WTC11 (cell line): ENCODE data around the gene VCL. TPM values are rescaled to one million over a fixed set of nuclear protein-coding genes. Genes with fewer than 3 reads are reported as not detected.

Experiments
- ATAC-seq: fragments of 200-7000 bp; cut with Tn5 transposase; 2 replicates; pipeline ENCODE4 v1.10.0; 2021; ENCODE audit warnings: mild to moderate bottlenecking, moderate library complexity
- CTCF ChIA-PET: fragments of 300-600 bp; sonication (Branson Sonifier 250); formaldehyde crosslinking; loops from one replicate; lab custom pipeline; 2021; ENCODE audit warnings: antibody characterized with exemption; lab: Charles Lee
- POLR2A ChIA-PET: fragments of 350-600 bp; sonication (Branson Sonifier 250); formaldehyde crosslinking; loops from one replicate; lab custom pipeline; 2021; ENCODE audit warnings: antibody characterized with exemption; lab: Charles Lee
- DNase-seq: peaks from one replicate; pipeline ENCODE4 v3.0.0; 2021; ENCODE audit warnings: low spot score
- H3K27ac Mint-ChIP-seq: 2 replicates; pipeline ENCODE4 v1.8.0; 2021; ENCODE audit warnings: mixed read lengths
- H3K27me3 Mint-ChIP-seq: 2 replicates; pipeline ENCODE4 v1.8.0; 2021; ENCODE audit warnings: low read depth, mild to moderate bottlenecking, moderate library complexity, mixed read lengths
- H3K36me3 Mint-ChIP-seq: 2 replicates; pipeline ENCODE4 v1.8.0; 2021; ENCODE audit warnings: mixed read lengths
- H3K4me1 Mint-ChIP-seq: 2 replicates; pipeline ENCODE4 v1.8.0; 2022; ENCODE audit warnings: mixed read lengths
- H3K4me3 Mint-ChIP-seq: 2 replicates; pipeline ENCODE4 v1.8.0; 2021; ENCODE audit warnings: mild to moderate bottlenecking, moderate library complexity, mixed read lengths
- H3K9me3 Mint-ChIP-seq: 2 replicates; pipeline ENCODE4 v1.8.0; 2021; ENCODE audit warnings: mixed read lengths
- ATF1 ChIP-seq: sonication (generic); formaldehyde crosslinking; IDR thresholded peaks from 2 replicates; pipeline ENCODE4 v1.8.1; 2023; ENCODE audit warnings: mild to moderate bottlenecking, moderate library complexity, missing genetic modification reagents
- CBFB ChIP-seq: sonication (generic); formaldehyde crosslinking; IDR thresholded peaks from 2 replicates; pipeline ENCODE4 v1.8.1; 2022; ENCODE audit warnings: mild to moderate bottlenecking, low read depth, missing genetic modification reagents
- CREM ChIP-seq: sonication (generic); formaldehyde crosslinking; IDR thresholded peaks from 2 replicates; pipeline ENCODE4 v1.8.1; 2022; ENCODE audit warnings: mild to moderate bottlenecking, missing genetic modification reagents, moderate library complexity
- FOXJ3 ChIP-seq: sonication (generic); formaldehyde crosslinking; IDR thresholded peaks from 2 replicates; pipeline ENCODE4 v1.9.0; 2021; ENCODE audit warnings: missing genetic modification reagents, mild to moderate bottlenecking, borderline replicate concordance
- FOXK1 ChIP-seq: sonication (generic); formaldehyde crosslinking; IDR thresholded peaks from 2 replicates; pipeline ENCODE4 v1.8.0; 2022; ENCODE audit warnings: mild to moderate bottlenecking, moderate library complexity, missing genetic modification reagents
- FOXP1 ChIP-seq: sonication (generic); formaldehyde crosslinking; IDR thresholded peaks from 2 replicates; pipeline ENCODE4 v1.8.0; 2022; ENCODE audit warnings: missing genetic modification reagents, mild to moderate bottlenecking, moderate library complexity, borderline replicate concordance
- GTF2I ChIP-seq: fragments of 250-450 bp; sonication (Bioruptor Pico); conservative IDR thresholded peaks from 2 replicates; pipeline ENCODE4 v1.4.0; 2021; ENCODE audit warnings: mild to moderate bottlenecking
- MYBL2 ChIP-seq: sonication (generic); formaldehyde crosslinking; IDR thresholded peaks from 2 replicates; pipeline ENCODE4 v1.8.1; 2023; ENCODE audit warnings: mild to moderate bottlenecking, moderate library complexity, missing genetic modification reagents
- NFYB ChIP-seq: sonication (generic); formaldehyde crosslinking; conservative IDR thresholded peaks from 2 replicates; pipeline ENCODE4 v1.8.0; 2022; ENCODE audit warnings: low read depth, missing genetic modification reagents
- NR2C2 ChIP-seq: sonication (generic); formaldehyde crosslinking; IDR thresholded peaks from 2 replicates; pipeline ENCODE4 v1.8.0; 2022; ENCODE audit warnings: mild to moderate bottlenecking, missing genetic modification reagents
- RORB ChIP-seq: fragments of 250-450 bp; sonication (Bioruptor Pico); IDR thresholded peaks from 2 replicates; pipeline ENCODE4 v1.9.0; 2021; ENCODE audit warnings: mild to moderate bottlenecking
- SMAD3 ChIP-seq: sonication (generic); formaldehyde crosslinking; IDR thresholded peaks from 2 replicates; pipeline ENCODE4 v1.8.0; 2022; ENCODE audit warnings: missing genetic modification reagents, mild to moderate bottlenecking, borderline replicate concordance
- SP1 ChIP-seq: sonication (generic); formaldehyde crosslinking; conservative IDR thresholded peaks from 2 replicates; pipeline ENCODE4 v1.8.1; 2022; ENCODE audit warnings: missing genetic modification reagents
- ZNF138 ChIP-seq: sonication (generic); formaldehyde crosslinking; conservative IDR thresholded peaks from 2 replicates; pipeline ENCODE4 v1.8.1; 2022; ENCODE audit warnings: mild to moderate bottlenecking, moderate library complexity, missing genetic modification reagents
- ZNF219 ChIP-seq: sonication (generic); formaldehyde crosslinking; IDR thresholded peaks from 2 replicates; pipeline ENCODE4 v1.8.0; 2023; ENCODE audit warnings: missing genetic modification reagents, mild to moderate bottlenecking, borderline replicate concordance
- ZNF416 ChIP-seq: fragments of 250-450 bp; sonication (Bioruptor Pico); IDR thresholded peaks from 2 replicates; pipeline ENCODE4 v1.9.0; 2021; ENCODE audit warnings: mild to moderate bottlenecking, inconsistent platforms
- ZNF671 ChIP-seq: fragments of 250-450 bp; sonication (Bioruptor Pico); IDR thresholded peaks from 2 replicates; pipeline ENCODE4 v1.8.0; 2021; ENCODE audit warnings: mild to moderate bottlenecking
- total RNA-seq: library from RNA; stranded (reverse); gene quantifications from 3 replicates; pipeline ENCODE4 v1.2.3, GENCODE V29; 2021
- TF ChIP-seq, protein P1 (sequence below): sonication (generic); formaldehyde crosslinking; IDR thresholded peaks from 2 replicates; pipeline ENCODE4 v1.8.1; 2023; ENCODE audit warnings: mild to moderate bottlenecking, moderate library complexity, missing genetic modification reagents
- TF ChIP-seq, protein P2 (sequence below): fragments of 250-450 bp; sonication (Bioruptor Pico); IDR thresholded peaks from 2 replicates; pipeline ENCODE4 v1.9.0; 2021; ENCODE audit warnings: mild to moderate bottlenecking
- TF ChIP-seq, protein P3 (sequence below): sonication (generic); formaldehyde crosslinking; conservative IDR thresholded peaks from 2 replicates; pipeline ENCODE4 v1.8.1; 2022; ENCODE audit warnings: mild to moderate bottlenecking, missing genetic modification reagents
- TF ChIP-seq, protein P4 (sequence below): sonication (generic); formaldehyde crosslinking; IDR thresholded peaks from 2 replicates; pipeline ENCODE4 v1.8.1; 2023; ENCODE audit warnings: mild to moderate bottlenecking, missing genetic modification reagents, moderate library complexity
- TF ChIP-seq, protein P5 (sequence below): sonication (generic); formaldehyde crosslinking; IDR thresholded peaks from 2 replicates; pipeline ENCODE4 v1.8.1; 2022; ENCODE audit warnings: low read depth, mild to moderate bottlenecking, moderate library complexity, missing genetic modification reagents, borderline replicate concordance
- TF ChIP-seq, protein P6 (sequence below): fragments of 250-450 bp; sonication (Bioruptor Pico); IDR thresholded peaks from 2 replicates; pipeline ENCODE4 v1.9.0; 2021; ENCODE audit warnings: mild to moderate bottlenecking

VCL gene
- total RNA-seq, 1 experiment from 2014 or later = 225 TPM

DNA sequence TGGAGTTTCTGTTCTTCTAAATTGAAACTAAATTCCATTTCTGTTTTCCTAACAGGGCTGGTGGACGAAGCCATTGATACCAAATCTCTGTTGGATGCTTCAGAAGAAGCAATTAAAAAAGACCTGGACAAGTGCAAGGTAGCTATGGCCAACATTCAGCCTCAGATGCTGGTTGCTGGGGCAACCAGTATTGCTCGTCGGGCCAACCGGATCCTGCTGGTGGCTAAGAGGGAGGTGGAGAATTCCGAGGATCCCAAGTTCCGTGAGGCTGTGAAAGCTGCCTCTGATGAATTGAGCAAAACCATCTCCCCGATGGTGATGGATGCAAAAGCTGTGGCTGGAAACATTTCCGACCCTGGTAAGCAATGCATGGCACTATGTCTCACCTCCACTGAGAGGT, 107.1 kb downstream of the VCL start:
- Mint-ChIP-seq H3K4me1 (no peaks in the 10 kb centered on the region), H3K9me3 (no peaks in the 10 kb centered on the region), H3K4me3 (no peak overlapping the region), H3K27ac (no peak overlapping the region)
- DNase-seq (no peak), ATAC-seq (no peak)
- CTCF ChIA-PET = no interaction called here
- TF ChIP-seq, protein P1, sequence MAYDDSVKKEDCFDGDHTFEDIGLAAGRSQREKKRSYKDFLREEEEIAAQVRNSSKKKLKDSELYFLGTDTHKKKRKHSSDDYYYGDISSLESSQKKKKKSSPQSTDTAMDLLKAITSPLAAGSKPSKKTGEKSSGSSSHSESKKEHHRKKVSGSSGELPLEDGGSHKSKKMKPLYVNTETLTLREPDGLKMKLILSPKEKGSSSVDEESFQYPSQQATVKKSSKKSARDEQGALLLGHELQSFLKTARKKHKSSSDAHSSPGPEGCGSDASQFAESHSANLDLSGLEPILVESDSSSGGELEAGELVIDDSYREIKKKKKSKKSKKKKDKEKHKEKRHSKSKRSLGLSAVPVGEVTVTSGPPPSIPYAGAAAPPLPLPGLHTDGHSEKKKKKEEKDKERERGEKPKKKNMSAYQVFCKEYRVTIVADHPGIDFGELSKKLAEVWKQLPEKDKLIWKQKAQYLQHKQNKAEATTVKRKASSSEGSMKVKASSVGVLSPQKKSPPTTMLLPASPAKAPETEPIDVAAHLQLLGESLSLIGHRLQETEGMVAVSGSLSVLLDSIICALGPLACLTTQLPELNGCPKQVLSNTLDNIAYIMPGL = no peak
- TF ChIP-seq SP1 (no peak), ZNF671 (no peak), FOXP1 (no peak), CBFB (CRISPR knock-in tag) (no peak), ZNF416 (CRISPR knock-in tag) (no peak), FOXJ3 (CRISPR knock-in tag) (no peak), NR2C2 (no peak), ATF1 (CRISPR knock-in tag) (no peak), FOXK1 (CRISPR knock-in tag) (no peak), NFYB (CRISPR knock-in tag) (no peak), ZNF138 (CRISPR knock-in tag) (no peak), MYBL2 (no peak)
- TF ChIP-seq, protein P2, sequence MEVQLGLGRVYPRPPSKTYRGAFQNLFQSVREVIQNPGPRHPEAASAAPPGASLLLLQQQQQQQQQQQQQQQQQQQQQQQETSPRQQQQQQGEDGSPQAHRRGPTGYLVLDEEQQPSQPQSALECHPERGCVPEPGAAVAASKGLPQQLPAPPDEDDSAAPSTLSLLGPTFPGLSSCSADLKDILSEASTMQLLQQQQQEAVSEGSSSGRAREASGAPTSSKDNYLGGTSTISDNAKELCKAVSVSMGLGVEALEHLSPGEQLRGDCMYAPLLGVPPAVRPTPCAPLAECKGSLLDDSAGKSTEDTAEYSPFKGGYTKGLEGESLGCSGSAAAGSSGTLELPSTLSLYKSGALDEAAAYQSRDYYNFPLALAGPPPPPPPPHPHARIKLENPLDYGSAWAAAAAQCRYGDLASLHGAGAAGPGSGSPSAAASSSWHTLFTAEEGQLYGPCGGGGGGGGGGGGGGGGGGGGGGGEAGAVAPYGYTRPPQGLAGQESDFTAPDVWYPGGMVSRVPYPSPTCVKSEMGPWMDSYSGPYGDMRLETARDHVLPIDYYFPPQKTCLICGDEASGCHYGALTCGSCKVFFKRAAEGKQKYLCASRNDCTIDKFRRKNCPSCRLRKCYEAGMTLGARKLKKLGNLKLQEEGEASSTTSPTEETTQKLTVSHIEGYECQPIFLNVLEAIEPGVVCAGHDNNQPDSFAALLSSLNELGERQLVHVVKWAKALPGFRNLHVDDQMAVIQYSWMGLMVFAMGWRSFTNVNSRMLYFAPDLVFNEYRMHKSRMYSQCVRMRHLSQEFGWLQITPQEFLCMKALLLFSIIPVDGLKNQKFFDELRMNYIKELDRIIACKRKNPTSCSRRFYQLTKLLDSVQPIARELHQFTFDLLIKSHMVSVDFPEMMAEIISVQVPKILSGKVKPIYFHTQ (CRISPR knock-in tag) = no peak
- TF ChIP-seq, protein P3, sequence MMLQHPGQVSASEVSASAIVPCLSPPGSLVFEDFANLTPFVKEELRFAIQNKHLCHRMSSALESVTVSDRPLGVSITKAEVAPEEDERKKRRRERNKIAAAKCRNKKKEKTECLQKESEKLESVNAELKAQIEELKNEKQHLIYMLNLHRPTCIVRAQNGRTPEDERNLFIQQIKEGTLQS (CRISPR knock-in tag) = no peak
- TF ChIP-seq, protein P4, sequence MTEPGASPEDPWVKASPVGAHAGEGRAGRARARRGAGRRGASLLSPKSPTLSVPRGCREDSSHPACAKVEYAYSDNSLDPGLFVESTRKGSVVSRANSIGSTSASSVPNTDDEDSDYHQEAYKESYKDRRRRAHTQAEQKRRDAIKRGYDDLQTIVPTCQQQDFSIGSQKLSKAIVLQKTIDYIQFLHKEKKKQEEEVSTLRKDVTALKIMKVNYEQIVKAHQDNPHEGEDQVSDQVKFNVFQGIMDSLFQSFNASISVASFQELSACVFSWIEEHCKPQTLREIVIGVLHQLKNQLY (CRISPR knock-in tag) = no peak
- TF ChIP-seq, protein P5, sequence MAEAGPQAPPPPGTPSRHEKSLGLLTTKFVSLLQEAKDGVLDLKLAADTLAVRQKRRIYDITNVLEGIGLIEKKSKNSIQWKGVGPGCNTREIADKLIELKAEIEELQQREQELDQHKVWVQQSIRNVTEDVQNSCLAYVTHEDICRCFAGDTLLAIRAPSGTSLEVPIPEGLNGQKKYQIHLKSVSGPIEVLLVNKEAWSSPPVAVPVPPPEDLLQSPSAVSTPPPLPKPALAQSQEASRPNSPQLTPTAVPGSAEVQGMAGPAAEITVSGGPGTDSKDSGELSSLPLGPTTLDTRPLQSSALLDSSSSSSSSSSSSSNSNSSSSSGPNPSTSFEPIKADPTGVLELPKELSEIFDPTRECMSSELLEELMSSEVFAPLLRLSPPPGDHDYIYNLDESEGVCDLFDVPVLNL (CRISPR knock-in tag) = no peak
- TF ChIP-seq, protein P6, sequence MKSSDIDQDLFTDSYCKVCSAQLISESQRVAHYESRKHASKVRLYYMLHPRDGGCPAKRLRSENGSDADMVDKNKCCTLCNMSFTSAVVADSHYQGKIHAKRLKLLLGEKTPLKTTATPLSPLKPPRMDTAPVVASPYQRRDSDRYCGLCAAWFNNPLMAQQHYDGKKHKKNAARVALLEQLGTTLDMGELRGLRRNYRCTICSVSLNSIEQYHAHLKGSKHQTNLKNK = no peak
- TF ChIP-seq, all 79 proteins: peak for 0
- POLR2A ChIA-PET = no interaction called here
- Mint-ChIP-seq H3K36me3 (peaks cover 88% of the 10 kb centered on the region), H3K27me3 (no peaks in the 10 kb centered on the region)

DNA sequence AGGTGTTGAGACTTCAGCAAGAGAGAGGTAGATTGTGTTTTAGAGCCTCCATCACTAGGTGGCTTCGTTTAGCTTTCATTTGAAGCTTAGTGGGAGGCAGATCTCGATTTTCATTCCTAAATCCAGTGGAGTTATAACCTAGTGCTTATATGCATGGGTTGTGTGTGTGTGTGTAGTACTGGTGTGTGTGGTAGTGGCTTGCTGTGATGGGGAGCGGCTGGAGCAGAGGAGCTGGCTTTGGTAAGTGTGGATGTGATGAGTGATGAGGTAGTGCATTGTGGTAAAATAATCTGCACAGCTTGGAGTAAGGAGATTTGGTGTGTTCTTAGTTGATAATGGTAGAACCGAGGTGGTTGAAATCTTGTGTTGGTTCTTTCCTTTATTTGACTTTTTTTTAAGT, 109.5 kb downstream of the VCL start:
- no peaks in the 10 kb centered on the region for H3K4me1 Mint-ChIP-seq
- peak overlapping the region; percentile 13; the same call in 1 of the 2 replicates for H3K27ac Mint-ChIP-seq
- H3K9me3 Mint-ChIP-seq = no peaks in the 10 kb centered on the region
- peaks cover 94% of the 10 kb centered on the region for H3K36me3 Mint-ChIP-seq
- H3K27me3 Mint-ChIP-seq = no peaks in the 10 kb centered on the region
- DNase-seq = no peak
- CTCF ChIA-PET = interaction anchor here (1.2 to 2.1 kb wide), 2 partner anchors 26 to 228 kb away, joined by 3 to 6 read pairs; no protein-coding TSS in a partner anchor
- ATAC-seq = no peak
- POLR2A ChIA-PET = interaction anchor here (0.6 kb wide), 1 partner anchor 97 kb away, joined by 5 read pairs; no protein-coding TSS in a partner anchor
- no peak for TF ChIP-seq GTF2I (CRISPR knock-in tag)
- TF ChIP-seq ZNF219 = no peak
- TF ChIP-seq CREM (CRISPR knock-in tag) = no peak
- no peak for TF ChIP-seq RORB
- no peak for TF ChIP-seq ATF1 (CRISPR knock-in tag)
- no peak for TF ChIP-seq SMAD3 (CRISPR knock-in tag)
- no peak overlapping the region for H3K4me3 Mint-ChIP-seq
